IMR-90 (cell line): ENCODE results near the gene CCDC38.

Source experiments
- CTCF ChIP-seq: conservative IDR thresholded peaks from 2 replicates; pipeline ENCODE4 v1.5.1; 2012; ENCODE audit warnings: mild to moderate bottlenecking, low read depth, low read length, improper control_type of control experiment
- POLR2A ChIP-seq: IDR thresholded peaks from 2 replicates; pipeline ENCODE4 v1.6.1; 2012; ENCODE audit warnings: mild to moderate bottlenecking, low read depth, low read length
- RFX5 ChIP-seq: IDR thresholded peaks from 2 replicates; pipeline ENCODE4 v1.8.0; 2012; ENCODE audit warnings: low read depth, mild to moderate bottlenecking, low read length, moderate library complexity

DNA sequence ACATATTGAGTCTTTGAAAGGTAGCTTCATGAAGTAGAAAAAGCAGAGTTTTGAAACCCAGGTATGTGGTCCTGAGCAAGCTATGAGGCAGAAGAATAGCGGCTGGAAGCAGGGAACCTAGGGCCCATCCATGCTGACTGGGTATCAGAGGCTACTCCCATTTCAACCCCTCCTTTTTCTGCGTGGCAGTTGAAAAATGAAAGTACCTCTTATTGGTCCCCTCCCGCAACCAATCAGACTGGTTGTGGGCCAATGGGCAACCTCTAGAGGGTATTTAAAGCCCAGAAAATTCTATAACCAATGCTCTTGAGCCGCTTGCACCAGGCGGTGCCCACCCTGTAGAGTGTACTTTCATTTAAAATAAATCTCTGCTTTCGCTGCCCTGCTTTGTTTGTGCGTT is 85.3 kb downstream of the CCDC38 start:
- TF ChIP-seq RFX5 (no peak), CTCF (no peak), POLR2A (no peak)
